Astrocyte of the spinal cord (primary cell): ENCODE data around the gene ADRA2C.

Source experiments
- DNase-seq: peaks from one replicate; pipeline ENCODE4 v3.0.0; 2011; ENCODE audit warnings: low read depth, low spot score
- H3K4me3 ChIP-seq: 2 replicates; pipeline ENCODE4 v1.5.1; 2011; ENCODE audit warnings: low read depth, mild to moderate bottlenecking, low read length, moderate library complexity
- in situ Hi-C: cut with HindIII; loops from 2 replicates; pipeline ENCODE4 v1.10.0; 2017; ENCODE audit warnings: low sequenced_read_pairs
- TF ChIP-seq, protein P1 (sequence below): IDR thresholded peaks from 2 replicates; pipeline ENCODE4 v1.5.1; 2012; ENCODE audit warnings: low read depth, mild to moderate bottlenecking, low read length, inconsistent platforms

ADRA2C gene

DNA sequence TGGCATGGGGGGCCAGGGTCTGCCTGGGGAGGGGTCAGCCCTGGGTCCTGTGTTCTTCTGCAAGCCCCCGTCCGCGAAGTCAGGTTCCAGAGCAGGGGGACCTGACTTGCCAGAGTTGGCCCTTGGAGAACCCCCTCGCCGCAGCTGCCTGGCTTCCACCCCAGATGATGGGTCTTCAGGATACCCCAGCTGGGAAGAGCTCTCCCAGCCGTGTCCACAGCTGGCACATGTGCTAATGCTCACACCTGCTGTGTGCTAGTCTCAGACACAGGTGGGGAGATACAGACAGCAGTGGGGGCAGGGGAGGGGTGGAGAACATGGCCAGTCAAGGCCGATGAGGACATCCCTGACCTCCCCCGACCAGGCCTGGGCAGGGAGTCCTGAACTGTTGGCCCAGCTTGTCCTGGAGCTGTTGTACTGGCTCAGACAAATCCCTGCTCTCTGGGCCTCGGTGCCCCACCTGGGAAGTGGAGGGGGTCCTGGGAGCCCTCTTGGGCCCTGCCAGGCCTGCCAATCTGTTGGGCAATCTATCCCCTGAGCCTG lies 3.5 kb downstream of the ADRA2C start:
- no peak for DNase-seq
- in situ Hi-C loops = no loop called here
- H3K4me3 ChIP-seq = no peak overlapping the region
- TF ChIP-seq, protein P1, sequence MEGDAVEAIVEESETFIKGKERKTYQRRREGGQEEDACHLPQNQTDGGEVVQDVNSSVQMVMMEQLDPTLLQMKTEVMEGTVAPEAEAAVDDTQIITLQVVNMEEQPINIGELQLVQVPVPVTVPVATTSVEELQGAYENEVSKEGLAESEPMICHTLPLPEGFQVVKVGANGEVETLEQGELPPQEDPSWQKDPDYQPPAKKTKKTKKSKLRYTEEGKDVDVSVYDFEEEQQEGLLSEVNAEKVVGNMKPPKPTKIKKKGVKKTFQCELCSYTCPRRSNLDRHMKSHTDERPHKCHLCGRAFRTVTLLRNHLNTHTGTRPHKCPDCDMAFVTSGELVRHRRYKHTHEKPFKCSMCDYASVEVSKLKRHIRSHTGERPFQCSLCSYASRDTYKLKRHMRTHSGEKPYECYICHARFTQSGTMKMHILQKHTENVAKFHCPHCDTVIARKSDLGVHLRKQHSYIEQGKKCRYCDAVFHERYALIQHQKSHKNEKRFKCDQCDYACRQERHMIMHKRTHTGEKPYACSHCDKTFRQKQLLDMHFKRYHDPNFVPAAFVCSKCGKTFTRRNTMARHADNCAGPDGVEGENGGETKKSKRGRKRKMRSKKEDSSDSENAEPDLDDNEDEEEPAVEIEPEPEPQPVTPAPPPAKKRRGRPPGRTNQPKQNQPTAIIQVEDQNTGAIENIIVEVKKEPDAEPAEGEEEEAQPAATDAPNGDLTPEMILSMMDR = no peak

DNA sequence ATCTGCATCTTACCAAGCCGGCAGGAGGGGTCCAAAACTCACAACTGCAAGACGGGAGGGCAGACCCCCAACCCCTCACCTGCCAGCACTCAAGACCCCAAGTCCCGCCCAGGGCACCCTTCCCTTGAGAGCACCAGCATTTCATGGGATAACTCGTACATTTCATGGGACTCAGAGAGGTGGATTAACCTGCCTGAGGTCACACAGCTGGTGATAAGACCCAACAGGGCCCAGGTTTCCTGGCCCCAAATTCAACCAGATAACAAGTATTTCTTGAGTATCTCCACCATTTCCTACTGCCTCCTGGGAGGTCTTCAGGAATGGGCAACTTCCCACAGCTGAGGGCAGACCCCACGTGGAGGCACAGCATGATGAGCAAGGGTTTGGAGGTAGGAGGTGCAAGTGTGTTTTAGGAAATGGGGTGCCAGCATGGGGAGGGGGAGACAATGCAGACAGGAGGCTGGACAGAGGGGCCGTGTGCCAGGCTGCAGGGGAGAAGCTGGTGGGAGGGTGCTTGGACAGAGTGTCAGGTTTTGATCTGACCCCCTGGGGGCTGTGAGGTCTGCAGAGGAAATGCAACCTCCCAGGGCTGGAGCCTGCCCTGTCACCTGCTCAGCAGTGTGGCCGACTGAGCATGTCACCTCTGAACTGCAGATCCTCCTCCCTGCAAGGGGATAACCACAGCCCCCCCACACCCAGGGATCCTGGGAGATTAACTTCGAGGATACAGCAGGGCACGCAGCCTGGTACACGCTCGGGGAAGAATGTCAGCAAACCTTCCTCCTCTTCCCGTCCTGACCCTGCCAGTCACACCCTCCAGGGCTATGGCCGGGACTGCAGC lies 4.4 kb downstream of the ADRA2C start:
- TF ChIP-seq, protein P1 = no peak
- H3K4me3 ChIP-seq = no peak overlapping the region
- in situ Hi-C loops = no loop called here
- DNase-seq = no peak

DNA sequence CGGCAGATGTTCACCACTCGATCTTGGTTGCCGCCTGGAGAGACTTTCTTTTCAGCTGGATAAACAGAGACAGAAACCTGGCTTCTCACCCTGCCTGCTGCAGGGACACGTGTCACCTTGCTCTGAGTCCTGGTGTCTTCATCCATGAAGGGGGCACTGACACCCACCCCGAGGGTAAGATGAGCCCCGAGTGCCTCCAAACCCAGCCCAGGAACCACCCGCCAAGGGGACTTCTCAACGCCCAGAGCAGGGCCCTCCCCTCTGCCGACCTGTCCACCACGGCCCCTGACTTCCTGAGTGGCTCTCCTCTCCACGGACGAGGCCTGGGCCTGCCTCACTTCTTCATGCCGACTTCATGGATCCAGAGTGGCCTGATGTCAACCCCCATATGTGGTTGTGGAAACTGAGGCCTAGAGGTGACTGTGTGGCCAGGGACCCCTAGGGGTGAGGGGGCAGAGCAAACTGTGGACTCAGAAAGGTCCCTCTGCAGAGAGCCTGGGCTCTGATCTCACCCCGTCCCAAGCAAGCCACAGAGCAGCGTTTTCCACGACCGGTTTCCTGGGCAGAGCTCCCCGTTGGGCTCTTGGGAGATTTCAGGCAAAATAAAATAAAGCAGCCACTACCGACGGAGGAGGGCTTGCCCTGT lies 5.1 kb downstream of the ADRA2C start:
- in situ Hi-C loops = no loop called here
- TF ChIP-seq, protein P1 = no peak
- no peak overlapping the region for H3K4me3 ChIP-seq
- no peak for DNase-seq

DNA sequence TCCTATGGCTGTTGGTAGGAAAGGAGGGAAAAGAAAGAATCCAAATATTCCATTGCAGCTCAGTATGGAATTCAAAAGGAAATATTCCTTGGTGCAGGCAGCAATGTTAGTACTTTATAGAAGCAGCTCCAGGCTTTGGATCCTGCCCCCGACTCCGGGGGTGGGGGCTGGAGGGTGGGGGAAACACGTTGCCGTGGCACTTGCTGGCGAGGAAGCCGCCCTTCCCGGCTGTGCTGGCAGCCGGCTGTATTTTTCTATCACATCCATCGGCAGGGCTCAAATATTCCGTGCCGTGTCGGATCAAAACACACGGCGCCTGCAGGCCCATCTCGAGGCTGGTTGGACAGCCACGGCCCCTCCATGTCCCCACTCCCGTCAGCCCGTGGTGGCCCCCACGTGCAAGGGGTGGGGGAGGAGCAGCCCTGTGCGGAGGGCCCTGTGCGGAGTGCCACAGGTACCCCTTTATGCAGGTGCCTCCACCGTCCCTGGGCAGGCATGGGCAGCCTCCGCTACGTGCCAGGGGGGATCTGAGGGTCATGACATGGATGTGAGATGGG lies 5.8 kb downstream of the ADRA2C start:
- TF ChIP-seq, protein P1 = no peak
- DNase-seq = no peak
- in situ Hi-C loops = no loop called here

DNA sequence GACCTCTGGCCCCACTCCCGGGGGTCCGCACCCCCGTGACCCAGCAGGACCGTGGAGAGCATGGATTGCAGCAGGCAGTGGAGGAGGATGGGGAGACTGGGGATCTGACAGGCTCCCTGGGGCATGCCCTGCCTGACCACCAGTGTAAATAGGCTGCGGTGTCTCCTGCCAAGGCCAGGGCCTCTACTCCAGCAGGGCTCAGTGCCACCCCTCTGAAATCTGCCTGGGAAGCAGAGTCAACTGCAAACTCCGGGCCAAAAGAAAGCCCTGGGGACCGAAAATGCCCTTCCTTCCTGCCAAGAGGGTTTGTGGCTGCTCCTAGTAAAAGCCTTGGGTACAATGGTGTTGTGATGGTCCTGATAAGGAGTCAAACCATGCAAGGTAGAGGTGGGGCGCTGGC lies 6.4 kb downstream of the ADRA2C start:
- TF ChIP-seq, protein P1 = no peak
- DNase-seq = no peak
- in situ Hi-C loops = no loop called here
- no peak overlapping the region for H3K4me3 ChIP-seq

More for the DNA sequence above, 5.8 kb downstream of the ADRA2C start:
- no peak overlapping the region for H3K4me3 ChIP-seq

DNA sequence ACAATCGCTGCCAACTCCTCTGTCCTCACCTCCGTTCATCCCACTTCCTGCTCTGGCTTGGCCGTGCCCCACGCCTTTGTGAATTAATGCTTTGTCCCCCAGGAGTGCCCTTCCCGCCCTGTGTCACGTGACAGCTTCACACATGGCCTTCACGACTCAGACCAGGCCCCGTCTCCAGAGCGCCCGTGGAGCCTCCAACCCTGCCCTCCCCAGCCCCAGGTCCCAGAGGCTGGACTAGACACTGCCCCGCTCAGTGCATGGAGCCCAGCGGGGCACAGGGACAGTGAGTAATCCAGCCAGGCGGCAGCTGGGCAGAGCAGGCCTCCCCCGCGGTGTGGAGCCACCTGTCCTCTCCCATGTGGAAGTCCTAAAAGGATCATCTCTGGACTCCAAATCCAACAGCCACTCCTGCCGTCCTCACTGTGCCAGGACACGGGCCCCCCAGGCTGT lies 7.4 kb downstream of the ADRA2C start:
- no peak overlapping the region for H3K4me3 ChIP-seq
- TF ChIP-seq, protein P1 = no peak
- DNase-seq = no peak
- in situ Hi-C loops = no loop called here
